ENCODE measurements around the gene CDT1.
"Not testable (repeated sequence)": the region's sequence is repeated elsewhere in the genome, so short reads cannot be mapped to it uniquely, and the experiment has no call there.

CDT1 gene

DNA sequence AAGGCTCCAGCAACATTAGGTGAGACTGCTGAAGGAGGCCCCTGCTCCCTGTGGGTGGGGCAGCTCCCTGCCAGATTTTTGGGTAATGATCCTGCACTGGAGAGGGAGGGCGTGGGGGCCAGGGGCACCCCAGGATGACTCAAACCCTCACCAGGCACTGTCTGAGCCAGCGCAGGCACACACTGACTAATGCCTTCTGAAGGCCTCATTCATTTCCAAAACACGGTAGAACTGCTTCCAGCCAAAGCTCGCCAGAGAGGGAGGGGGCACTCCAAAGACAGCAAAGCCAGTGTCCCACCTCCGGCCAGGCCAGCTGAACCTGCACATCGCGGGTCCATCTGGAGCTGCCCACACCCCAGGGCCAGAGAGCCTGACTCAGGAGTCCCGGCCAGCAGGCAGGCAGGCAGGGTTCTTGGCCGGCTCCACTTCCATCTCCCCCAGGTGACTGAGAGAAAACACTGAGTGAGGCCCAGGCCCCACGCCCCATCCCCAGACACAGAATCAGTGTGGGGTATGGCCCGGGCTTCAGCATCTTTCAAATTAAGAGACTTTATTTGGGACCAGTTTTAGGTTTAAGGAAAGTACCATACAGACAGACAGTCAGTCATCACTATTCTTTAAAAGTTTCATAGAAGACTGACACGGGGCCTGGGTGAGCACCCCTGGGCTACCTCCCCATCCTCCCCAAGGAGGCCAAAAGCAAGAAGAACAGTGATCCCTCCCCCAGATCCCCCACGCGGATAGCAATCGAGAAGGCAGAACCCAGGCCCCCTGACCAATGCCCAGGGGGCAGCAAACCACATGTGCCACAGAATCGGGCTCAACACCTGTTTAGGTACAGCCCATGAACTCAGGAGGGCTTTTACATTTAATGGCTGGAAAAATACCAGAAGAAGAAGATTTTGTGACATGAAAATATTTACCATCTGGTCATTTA is 20.9 kb upstream of the CDT1 start:
- peak in 1 of 2 donors; percentile 67 for DNase-seq (ENCODE audit: low read depth in 2 of 2)

DNA sequence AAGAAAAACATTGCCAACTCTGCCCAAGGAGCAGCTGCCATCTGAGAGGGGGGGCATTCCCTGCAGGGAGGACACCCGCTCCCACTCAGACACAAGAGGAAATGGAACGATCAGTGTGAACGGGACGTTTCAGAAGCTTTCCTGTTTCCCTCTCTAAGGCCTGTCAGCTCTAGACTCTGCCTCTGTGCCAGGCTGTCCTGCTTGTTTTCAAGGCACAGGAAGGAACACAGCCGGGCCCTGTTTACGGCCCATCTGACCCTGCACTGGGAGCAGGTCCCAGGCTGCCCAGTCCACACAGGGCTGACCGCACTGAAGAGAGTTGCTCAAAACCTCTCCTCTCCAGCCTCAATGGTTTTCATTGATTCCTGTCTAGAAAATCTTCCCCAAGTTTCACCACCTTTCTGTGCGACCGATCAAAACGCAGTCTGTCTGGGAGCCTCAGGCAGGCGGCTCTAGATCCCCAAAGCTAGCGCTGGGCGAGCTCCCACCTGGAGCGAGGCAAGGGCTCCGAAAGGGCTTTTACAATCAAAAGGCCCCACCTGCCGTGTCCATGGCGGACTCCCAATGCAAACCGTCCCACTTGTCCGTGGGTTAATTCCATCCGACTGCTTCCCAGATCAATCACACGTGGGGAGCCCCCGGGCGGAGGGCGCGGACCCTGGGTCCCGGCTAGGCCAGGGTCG is 20.1 kb upstream of the CDT1 start:
- DNase-seq (ENCODE audit: low read depth in 2 of 2), result no peak

DNA sequence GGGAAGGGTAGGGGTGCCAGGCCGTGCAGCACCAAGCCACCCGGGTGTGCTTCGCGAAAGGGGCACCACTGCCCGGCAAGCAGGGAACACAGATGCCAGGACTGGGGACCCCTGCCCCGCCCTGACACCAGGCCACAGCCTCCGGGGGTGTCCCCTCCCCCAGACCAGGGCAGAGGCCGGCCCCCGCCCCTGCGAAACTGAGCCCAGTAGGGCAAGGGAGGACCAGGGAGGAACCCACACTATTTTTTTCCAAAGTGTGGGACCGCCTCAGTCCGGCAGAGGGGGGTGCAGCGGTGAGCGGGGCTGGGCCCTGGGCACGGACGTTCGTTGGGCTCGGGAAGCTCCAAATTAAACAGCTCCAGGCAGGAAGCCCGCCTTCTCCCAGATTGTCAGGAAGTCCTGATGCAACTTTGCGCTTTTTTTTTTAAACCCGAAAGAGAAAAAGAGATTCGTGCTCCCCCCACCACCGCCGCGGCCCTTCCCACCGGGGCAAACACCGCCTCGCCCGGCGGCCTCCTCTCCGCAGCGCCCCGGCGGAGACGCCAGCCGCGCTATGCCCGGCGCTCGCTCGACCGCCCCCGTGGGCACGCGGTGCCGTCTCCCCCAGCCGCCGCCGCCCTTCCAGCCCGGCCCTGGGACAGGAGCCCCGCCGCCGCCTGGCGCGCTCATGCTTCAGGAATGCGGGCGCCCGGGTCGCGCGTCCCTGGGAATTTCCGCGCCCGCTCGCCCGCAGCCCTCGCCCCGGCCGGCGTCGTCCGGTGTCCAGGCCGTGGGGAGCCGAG is 19.3 kb upstream of the CDT1 start:
- DNase-seq (ENCODE audit: low read depth in 2 of 2), result no peak

DNA sequence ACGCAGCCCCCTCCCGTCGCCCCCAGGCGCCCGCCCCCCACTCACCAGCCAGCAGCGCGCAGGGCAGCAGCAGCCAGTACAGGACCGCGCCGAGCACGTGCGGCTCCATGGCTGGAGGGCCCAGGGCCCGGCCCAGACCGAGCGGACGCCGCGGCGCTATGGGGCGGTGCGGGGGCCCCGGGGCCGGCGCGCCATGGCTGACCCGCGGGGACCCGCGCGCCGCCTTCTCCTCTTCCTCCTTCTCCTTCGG is 18.8 kb upstream of the CDT1 start:
- DNase-seq (ENCODE audit: low read depth in 2 of 2), result no peak

DNA sequence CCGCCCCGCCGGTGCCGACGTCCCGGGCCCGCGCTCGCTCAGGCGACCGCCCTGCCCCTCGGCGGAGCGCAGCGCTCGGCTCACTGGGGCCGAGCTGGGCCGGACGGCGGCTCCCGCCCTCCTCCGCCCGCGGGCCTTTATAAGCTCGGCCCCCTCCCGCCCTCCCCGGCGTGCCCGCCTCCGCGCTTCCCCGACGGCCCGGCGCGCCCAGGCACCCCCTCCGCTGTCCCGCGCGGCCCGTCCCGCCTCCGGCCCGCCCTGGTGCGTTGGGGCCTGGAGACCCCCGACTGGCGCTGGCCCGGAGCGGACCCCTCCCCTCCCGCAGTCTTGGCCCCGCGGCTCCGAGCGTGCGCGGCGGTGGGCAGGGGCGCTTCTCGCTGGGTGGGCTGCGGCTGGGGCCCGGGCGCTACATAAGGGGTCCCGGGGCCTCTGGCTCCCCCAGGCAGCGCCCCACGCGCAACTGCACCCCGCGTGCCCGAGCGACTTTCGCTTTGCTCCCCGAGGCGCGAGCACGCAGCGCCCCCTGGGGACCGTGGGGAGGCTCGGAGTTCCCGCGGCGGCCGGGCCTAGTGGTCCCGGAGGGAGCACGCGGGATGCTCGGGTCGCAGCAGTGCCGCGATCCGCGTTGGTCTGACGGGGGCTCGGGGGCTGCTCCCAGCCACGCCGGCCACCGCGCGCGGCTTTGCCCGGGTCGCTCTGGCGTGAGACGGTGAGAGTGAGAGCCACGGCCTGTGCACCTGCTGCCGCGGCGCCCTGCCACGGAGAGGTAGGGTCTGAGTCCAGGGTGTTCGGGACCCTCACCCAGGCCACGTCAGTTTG is 18.3 kb upstream of the CDT1 start, which contains the start of gene PIEZO1:
TSS of gene PIEZO1 (minus strand) at position 115 of the 819 bp plus-strand sequence. CDS start 256 bp downstream, outside the sequence.
- peak; percentile 68 to 74 for DNase-seq (ENCODE audit: low read depth in 2 of 2)

DNA sequence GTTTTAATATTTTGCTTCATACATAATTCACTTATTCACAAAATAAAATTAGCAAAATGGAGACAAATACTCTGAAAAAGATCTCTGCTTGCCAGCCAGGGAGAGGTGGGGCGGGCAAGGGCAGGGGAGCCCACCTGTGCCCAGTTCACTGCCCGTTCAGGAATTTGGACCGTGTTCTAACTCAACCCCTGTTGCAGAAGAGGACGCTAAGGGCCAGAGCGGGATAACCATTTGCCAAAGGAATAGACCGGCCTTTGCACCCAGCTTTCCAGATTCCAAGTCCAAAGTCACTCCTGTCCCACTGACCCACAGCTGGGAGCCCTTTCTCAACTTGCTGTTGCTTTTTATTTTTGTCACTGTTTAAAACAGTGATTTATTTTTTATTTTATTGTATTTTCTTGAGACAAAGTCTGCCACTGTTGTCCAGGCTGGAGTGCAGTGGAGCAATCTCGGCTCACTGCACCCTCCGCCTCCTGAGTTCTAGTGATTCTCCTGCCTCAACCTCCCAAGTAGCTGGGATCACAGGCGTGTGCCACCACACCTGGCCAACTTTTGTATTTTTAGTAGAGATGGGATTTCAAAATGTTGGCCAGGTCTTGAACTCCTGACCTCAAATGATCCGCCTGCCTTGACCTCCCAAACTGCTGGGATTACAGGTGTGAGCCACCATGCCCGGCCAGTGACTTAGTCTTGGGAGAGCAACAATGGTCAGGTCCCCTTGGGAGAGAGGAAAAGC is 15.8 kb upstream of the CDT1 start:
- DNase-seq (ENCODE audit: low read depth in 2 of 2), result no peak

DNA sequence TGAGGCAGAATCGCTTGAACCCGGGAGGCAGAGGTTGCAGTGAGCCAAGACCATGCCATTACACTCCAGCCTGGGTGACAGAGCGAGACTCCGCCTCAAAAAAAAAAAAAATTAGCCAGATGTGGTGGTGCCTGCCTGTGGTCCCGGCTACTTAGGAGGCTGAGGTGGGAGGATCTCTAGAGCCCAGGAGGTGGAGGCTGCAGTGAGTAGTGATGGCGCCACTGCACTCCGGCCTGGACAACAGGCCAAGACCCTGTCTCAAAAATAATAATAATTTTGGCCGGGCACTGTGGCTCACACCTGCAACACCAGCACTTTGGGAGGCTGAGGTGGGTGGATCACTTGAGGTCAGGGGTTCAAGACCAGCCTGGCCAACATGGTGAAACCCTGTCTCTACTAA is 14.8 kb upstream of the CDT1 start:
- not testable (repeated sequence) for DNase-seq (ENCODE audit: low read depth in 2 of 2)

DNA sequence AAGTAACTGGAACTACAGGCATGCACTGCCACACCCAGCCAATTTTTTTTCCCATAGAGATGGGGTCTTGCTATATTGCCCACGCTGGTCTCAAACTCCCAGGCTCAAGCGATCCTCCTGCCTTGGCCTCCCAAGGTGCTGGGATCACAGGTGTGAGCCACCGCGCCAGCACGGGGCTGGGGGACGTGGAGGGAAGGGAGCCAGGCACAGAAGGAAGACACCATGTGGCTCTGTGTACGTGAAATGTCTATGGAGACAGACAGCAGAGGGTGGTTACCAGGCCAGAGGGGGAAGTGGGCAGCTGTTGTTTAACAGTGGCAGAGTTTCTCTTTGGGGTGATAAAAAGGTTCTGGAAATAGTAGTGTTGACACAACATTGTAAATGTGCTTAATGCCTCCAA is 14.0 kb upstream of the CDT1 start:
- DNase-seq (ENCODE audit: low read depth in 2 of 2), result no peak

DNA sequence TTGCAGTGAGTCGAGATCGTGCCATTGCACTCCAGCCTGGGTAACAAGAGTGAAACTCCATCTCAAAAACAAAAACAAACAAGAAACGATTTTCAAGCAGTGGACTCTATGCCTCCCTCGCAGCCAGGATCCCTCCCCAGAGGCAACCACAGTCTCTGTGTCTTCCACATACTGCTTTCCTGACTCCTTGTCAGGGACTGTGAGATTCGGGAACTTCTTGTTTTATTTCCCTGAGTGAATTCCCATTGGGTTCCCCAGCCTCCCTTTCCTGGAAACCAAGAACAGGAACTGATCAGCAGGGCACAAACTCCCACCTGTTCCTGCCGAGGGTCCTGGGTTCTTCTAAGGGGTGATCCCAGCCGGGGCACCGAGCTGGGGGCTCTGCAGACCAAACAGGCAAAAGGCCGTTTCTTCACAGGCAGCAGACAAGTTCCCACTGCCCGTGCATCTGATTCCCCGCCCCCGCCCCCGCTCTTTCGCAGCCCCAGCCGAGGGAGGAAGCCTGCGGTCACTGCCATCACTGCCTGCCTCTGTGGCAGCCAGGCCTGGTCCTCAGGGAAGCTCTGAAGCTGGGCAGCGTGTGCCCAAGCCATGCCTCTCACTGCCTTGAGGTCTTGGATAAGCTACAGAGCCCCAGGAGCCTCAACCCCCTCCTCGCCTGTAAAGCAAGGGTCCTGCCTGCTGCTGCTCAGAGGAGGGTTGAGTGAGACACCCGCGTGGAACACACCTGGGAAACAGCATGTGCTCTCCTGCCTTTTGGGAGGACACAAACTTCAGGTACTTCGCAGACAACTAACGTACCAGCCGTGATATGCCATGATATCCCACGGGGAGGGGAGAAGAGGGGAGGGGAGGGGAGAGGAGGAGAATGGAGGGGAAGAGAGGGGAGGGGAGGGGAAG is 13.0 kb upstream of the CDT1 start:
- DNase-seq (ENCODE audit: low read depth in 2 of 2), result no peak

DNA sequence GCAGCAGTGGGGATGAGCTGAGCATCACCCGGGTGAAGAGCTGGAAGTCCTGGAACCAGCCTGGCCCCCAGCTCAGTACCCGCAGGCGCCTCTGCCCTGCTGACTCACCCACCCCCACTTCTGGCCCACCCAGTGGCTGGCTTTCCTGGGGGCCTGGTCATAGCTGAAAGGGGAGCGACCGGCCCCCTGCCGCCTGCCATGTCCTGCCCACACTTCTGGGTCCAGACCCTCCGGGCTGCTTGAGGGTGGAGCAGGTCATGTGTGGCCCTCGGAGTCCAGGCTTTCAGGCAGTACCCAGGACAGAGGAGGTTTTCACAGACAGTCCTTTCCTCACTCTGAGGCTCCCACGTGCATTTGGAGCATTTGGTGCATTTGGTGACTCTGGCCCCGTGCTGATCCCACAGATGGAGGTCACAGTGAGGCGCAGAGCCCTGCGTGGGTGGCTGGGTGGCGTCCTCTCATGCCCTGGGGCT is 11.5 kb upstream of the CDT1 start:
- no peak for DNase-seq (ENCODE audit: low read depth in 2 of 2)

DNA sequence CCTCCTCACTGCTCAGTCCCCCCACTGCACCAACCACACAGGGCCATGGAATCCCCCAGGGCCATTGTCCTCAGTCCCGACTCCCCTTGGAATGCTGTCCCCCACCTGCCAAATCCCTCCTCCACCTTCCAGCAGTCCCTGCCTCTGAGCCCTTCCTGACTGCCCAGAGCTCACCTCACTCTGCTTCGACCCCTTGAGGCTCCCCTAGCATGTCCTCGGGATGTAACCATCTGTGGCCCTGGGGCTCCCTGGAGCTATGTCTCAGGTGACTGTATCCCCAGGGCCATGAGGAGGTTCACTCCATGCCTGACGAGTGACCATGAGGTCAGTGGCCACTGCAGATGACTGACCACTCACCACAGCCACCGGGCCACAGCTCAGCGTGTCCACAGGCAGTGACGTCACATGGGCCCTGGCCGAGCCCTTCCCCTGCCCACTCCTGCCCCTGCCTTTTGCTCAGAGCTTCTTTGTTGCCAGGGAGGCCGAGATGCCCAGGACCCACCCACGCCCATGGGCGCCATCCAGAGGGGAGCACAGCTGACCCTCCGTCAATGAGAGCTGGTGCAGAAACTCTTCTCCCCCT is 10.8 kb upstream of the CDT1 start:
- DNase-seq (ENCODE audit: low read depth in 2 of 2), result no peak

DNA sequence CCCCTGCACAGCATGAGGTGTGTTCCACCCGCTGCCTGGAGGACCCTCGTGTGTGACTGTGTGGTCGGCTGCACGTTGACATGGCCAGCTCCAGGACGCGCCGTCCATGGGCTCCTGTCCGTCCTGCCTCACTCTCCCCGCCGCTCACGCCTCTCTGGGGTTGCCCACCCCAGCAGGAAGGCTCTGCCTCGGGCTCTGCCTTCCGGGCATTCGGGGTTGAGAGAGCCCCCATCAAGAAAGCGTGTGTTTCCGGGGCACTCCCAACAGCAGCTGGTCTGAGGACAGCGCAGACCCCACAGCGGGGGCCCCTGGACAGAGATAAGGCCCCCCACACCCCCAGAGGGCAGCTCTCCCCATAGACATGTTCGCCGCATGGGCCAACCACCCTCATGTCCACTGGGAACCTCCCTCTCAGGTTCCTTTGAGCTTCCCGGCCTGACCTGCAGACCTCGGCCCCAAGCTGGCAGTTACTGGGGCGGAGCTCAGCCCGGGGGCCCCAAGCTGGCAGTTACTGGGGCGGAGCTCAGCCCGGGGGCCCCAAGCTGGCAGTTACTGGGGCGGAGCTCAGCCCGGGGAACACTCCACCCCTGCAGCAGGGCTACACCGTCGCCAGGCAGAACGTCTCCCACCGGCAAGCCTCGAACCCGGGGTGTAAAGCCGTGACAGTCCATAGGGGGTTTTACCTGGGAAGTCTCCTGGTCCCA is 10.2 kb upstream of the CDT1 start:
- no peak for DNase-seq (ENCODE audit: low read depth in 2 of 2)

DNA sequence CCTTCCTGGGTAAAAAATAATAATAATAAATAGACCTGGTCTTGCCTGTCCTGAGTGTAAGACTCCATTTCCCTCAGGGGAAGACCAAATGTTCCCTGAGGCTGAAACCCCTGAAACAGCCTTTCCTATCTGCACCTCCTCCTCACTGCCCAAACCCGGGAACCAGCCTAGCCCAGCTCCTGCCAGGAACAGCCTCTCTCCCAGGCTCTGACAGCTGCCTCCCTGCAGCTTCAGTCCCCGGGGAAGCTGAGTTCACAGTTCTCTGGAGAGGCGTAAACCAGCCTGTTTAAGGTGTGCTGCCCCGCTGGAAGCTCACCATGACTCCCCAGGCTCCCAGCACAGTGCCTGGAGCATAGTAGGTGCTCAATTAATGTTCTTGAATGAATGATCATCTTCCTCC is 7.3 kb upstream of the CDT1 start:
- no peak for DNase-seq (ENCODE audit: low read depth in 2 of 2)

DNA sequence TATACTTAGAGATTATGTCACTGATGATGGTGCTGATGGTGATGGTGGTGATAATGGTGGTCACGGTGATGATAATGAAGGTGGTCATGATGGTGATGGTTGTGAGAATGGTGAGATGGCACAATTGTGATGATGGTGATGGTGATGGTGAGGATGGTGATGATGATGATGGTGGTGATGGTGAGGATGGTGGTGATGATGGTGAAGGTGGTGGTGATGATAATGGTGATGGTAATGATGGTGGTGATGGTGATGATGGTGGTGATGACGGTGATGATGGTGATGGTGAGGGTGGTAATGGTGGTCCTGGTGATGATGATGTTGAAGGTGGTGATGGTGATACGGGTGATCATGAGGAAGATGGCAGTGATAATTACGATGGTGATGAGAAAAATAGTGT is 5.5 kb upstream of the CDT1 start:
- DNase-seq (ENCODE audit: low read depth in 2 of 2), result no peak

DNA sequence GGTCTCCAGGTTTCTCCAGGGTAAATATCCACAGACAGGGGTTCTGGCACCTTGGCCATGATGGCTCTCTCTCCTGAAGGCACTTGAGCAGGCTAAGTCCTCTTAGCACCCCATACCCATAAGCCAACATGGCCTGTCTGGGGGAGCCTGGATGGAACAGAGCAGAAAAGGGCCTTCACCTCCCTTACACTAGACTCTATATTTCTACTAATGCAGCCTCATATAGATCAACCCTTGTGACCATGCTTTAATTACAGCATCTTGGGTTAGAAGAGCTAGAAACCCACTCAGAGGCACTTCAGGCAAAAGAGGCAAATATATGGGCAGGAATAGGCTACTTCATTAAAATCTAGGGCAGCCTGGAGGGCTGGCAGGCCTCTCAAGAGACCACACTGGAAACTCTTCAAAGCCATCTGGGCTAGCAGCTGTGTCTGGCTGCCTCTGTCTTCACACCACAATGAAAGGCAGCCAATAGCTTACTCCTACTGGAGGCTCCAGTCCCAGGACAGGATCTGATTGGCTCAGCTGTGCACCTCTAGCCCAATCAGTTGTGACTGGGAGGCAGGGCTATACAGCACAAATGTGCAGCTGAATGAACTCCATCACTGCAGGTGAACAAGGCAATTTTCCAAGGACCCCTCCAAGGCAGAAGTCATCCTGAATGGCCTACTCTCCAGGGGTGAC is 4.7 kb upstream of the CDT1 start:
- DNase-seq (ENCODE audit: low read depth in 2 of 2), result no peak

DNA sequence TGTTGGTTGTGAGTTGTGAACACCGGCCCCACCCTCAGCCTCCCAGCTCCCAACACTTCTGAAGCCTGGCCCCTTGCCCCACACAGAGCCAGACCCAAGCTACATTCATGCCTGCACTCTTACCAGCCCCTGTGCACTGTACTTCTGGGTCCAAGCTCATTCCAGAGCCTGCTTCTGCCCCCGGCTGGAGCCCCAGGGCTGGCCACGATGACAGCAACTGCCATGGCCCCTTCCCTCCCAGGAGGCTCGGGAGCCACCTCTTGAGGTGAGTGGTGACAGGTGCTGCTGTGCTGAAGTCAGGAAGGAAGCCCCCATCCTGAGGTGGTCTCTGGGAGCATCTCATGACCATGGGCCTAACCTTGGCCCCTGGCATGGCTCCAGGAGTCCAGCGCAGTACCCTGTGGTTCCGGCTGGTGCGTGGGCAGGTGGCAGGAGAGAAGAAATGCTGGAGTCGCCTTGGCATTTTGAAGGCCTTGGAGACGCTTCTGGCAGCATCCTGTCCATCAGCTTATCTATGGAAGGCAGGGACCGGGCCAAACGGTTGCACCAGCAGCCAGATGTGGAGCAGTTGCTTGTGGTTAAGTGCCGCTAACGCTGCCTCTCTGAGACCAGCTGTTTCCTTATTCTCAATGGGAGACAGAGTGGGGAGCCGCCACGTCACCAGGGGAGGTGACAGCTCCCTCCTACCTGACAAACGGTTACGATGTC is 3.9 kb upstream of the CDT1 start:
- no peak for DNase-seq (ENCODE audit: low read depth in 2 of 2)

DNA sequence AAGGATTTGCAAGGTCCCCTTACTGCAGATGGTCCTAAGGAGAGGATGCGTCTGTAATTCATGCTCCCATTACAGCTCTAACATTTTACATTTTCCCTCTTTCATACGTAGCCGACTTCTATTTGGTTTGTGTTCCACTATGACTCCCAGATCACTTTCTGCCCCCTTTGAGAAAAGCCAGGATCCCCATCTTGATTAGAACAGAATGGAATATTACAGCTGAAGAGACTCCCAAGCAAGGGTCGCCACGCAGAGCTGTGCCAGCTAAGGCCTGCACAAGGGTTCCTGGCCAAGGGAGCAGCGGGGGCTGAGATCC is 3.4 kb upstream of the CDT1 start:
- no peak for DNase-seq (ENCODE audit: low read depth in 2 of 2)

DNA sequence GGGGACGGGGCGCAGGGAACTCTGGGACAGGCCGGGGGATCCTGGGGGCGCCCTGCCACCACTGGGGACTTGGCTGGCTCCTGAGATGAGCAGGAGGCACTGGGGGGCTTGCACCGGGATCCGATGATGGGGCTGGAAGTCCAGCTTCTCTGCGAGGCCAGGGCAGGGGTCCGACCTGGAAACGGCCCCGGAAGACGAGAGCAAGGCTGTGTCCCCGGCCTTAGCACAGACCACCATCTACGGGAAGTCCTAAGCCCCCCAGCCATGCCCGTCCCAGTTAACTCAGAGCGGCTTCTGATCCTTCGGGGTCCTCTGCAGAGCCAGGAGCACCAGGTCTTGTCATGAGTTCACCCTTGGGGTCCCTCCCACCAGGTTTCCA is 573 bp downstream of the CDT1 start:
- DNase-seq (ENCODE audit: low read depth in 2 of 2), result no peak

Data from activated CD8-positive, alpha-beta memory T cell treated with anti-CD3 and anti-CD28 coated beads for 4 hours (primary cell).